K562 (cell line): ENCODE measurements around the gene LCN15. TPM values are rescaled to one million over a fixed set of nuclear protein-coding genes. Genes with fewer than 3 reads are reported as not detected.

Experiments used
- ATAC-seq: fragments of 200-7000 bp; cut with Tn5 transposase; 3 replicates; pipeline ENCODE4 v1.9.1; 2020; ENCODE audit warnings: moderate library complexity
- BruUV-seq: library from RNA; stranded (reverse); fragments of 400-500 nt; replicated peaks from 2 replicates; lab custom pipeline; 2021; lab: Mats Ljungman, UMichigan
- CTCF ChIA-PET: fragments of 300-600 bp; formaldehyde crosslinking; extraction: SDS; loops from one replicate; lab custom pipeline; 2021; ENCODE audit warnings: low intra/inter-chr PET ratio; lab: Yijun Ruan, JAX
- POLR2A ChIA-PET: fragments of 300-600, 350-650 bp; sonication (Branson Sonifier 250); formaldehyde crosslinking; extraction: SDS; loops from one replicate; lab custom pipeline; 2021; ENCODE audit warnings: antibody characterized with exemption, inconsistent platforms; lab: Yijun Ruan, JAX
- DNase-seq, 4 experiments: peaks; one replicate each; pipeline versions ENCODE4 v3.0.0 to v3.0.0-alpha.2; 2011 to 2018; ENCODE audit warnings: low spot score in 3 of 4, mixed read lengths in 3 of 4; ENCODE audit errors: extremely low read depth in 1 of 4
- FAIRE-seq: peaks from 2 replicates; lab custom pipeline; 2011; peaks lifted over from hg19 to GRCh38; lab: Jason Lieb, UNC
- H2AFZ ChIP-seq: 2 replicates; pipeline ENCODE4 v1.6.0; 2011; ENCODE audit warnings: low read depth, low read length, control low read depth, inconsistent platforms
- H3K27ac ChIP-seq: fragments of 200-600 bp; 3 replicates; pipeline ENCODE4 v1.8.0; 2011; ENCODE audit warnings: low read depth, mild to moderate bottlenecking, control low read depth, inconsistent platforms, low read length, moderate library complexity, mixed read lengths; ENCODE audit errors: extremely low read depth
- H3K27me3 ChIP-seq, 2 experiments: fragments of 300-600 bp in 1 of 2; 2 replicates in 1 of 2; 3 replicates in 1 of 2; pipeline versions ENCODE4 v1.6.0 to v1.8.0; 2011; ENCODE audit warnings: inconsistent platforms in 2 of 2, low read length in 2 of 2, mild to moderate bottlenecking in 1 of 2, mixed read lengths in 1 of 2, moderate library complexity in 1 of 2; ENCODE audit not compliant: control insufficient read depth in 2 of 2, insufficient read depth in 2 of 2
- H3K36me3 ChIP-seq: fragments of 300-600 bp; 3 replicates; pipeline ENCODE4 v1.8.0; 2011; ENCODE audit warnings: mild to moderate bottlenecking, low read length, inconsistent platforms; ENCODE audit not compliant: control insufficient read depth, insufficient read depth
- H3K4me1 ChIP-seq, 2 experiments: fragments of 200-600 bp in 1 of 2; replicated peaks in 1 of 2; 2 replicates in 1 of 2; 3 replicates in 1 of 2; pipeline versions ENCODE4 v1.5.1 to v1.8.0; 2011; ENCODE audit warnings: inconsistent platforms in 2 of 2, low read length in 2 of 2, mild to moderate bottlenecking in 1 of 2, mixed read lengths in 1 of 2, moderate library complexity in 1 of 2; ENCODE audit not compliant: control insufficient read depth in 2 of 2, insufficient read depth in 2 of 2
- H3K4me2 ChIP-seq: 2 replicates; pipeline ENCODE4 v1.6.1; 2011; ENCODE audit warnings: low read length, control low read depth, inconsistent platforms, mixed read lengths; ENCODE audit not compliant: insufficient read depth
- H3K4me3 ChIP-seq: fragments of 200-600 bp; sonication (generic), shearing (Covaris generic); 2 replicates; pipeline ENCODE4 v1.5.1; 2016; ENCODE audit warnings: control low read depth, inconsistent platforms
- H3K79me2 ChIP-seq: fragments of 200-600 bp; 3 replicates; pipeline ENCODE4 v1.8.0; 2011; ENCODE audit warnings: low read length, inconsistent platforms; ENCODE audit not compliant: control insufficient read depth, insufficient read depth
- H3K9ac ChIP-seq, 2 experiments: 2 replicates each; pipeline versions ENCODE4 v1.6.0 to v1.6.1; 2011; ENCODE audit warnings: low read depth in 2 of 2, low read length in 2 of 2, control low read depth in 1 of 2, inconsistent platforms in 1 of 2, mild to moderate bottlenecking in 1 of 2, mixed read lengths in 1 of 2; ENCODE audit not compliant: insufficient read depth in 1 of 2
- H3K9me1 ChIP-seq: one replicate; pipeline ENCODE4 v1.6.0; 2011; ENCODE audit warnings: inconsistent platforms, mild to moderate bottlenecking, low read length, moderate library complexity; ENCODE audit not compliant: control insufficient read depth, insufficient read depth
- H3K9me3 ChIP-seq: replicated peaks from 2 replicates; pipeline ENCODE4 v1.5.1; 2011; ENCODE audit warnings: low read depth, low read length, inconsistent platforms; ENCODE audit not compliant: control insufficient read depth, insufficient read depth
- H4K20me1 ChIP-seq: replicated peaks from 2 replicates; pipeline ENCODE4 v1.6.1; 2011; ENCODE audit warnings: low read length, inconsistent platforms, mixed read lengths; ENCODE audit not compliant: control insufficient read depth, insufficient read depth
- EP400 ChIP-seq: fragments of 450-650 bp; IDR thresholded peaks from 2 replicates; pipeline ENCODE4 v1.6.1; 2017; ENCODE audit warnings: antibody characterized with exemption, mild to moderate bottlenecking, moderate library complexity
- HNRNPL ChIP-seq: fragments of 200-400 bp; formaldehyde crosslinking; IDR thresholded peaks from 2 replicates; pipeline ENCODE4 v1.6.1; 2017; ENCODE audit warnings: low read depth, mild to moderate bottlenecking, low read length
- YY1 ChIP-seq, 3 experiments: IDR thresholded peaks; 2 replicates each; pipeline ENCODE4 v1.6.1; 2011; ENCODE audit warnings: low read length in 2 of 3, mild to moderate bottlenecking in 2 of 3, moderate library complexity in 2 of 3, borderline replicate concordance in 1 of 3, control low read depth in 1 of 3, low read depth in 1 of 3; ENCODE audit not compliant: insufficient read depth in 3 of 3, insufficient replicate concordance in 2 of 3, control insufficient read depth in 1 of 3, insufficient read length in 1 of 3; ENCODE audit errors: extremely low read depth in 1 of 3
- ZNF121 ChIP-seq: sonication (generic); formaldehyde crosslinking; conservative IDR thresholded peaks from 2 replicates; pipeline ENCODE4 v1.8.0; 2022; ENCODE audit warnings: missing genetic modification reagents
- ZNF274 ChIP-seq: IDR thresholded peaks from 2 replicates; pipeline ENCODE4 v1.6.1; 2011; ENCODE audit warnings: low read depth, mild to moderate bottlenecking, low read length, moderate library complexity, borderline replicate concordance
- ZNF324 ChIP-seq: fragments of 250-450 bp; sonication (Bioruptor Pico); IDR thresholded peaks from 2 replicates; pipeline ENCODE4 v1.4.0; 2020; ENCODE audit warnings: mild to moderate bottlenecking
- WGBS: fragments of 100-300 bp; shearing (Covaris generic); methylation state at CpG from one replicate; pipeline ENCODE4 v1.1.6; 2016; ENCODE audit warnings: low coverage, mixed read lengths; ENCODE audit not compliant: insufficient coverage; ENCODE audit errors: missing lambda C conversion rate; 5-methylcytosine and 5-hydroxymethylcytosine counted together
- in situ Hi-C: fragments of 300-500 bp; cut with MboI; formaldehyde crosslinking; loops from 4 replicates; pipeline ENCODE4 v1.15.0; 2018; ENCODE audit warnings: inconsistent platforms, mixed read lengths
- intact Hi-C: fragments of 100-400 bp; cut with micrococcal nuclease; formaldehyde crosslinking; loops from 2 replicates; pipeline ENCODE4 v1.14.2; 2022
- polyA plus RNA-seq, 8 experiments: library from polyadenylated mRNA; depleted of rRNA in 4 of 8; stranded (reverse) in 5 of 8; unstranded in 3 of 8; fragments of >200 nt; fragmentation: Nextera tagmentation in 2 of 8; fragmentation: Illumina TruSeq in 1 of 8; extraction: Ambion mirVana in 2 of 8; extraction: Trizol in 1 of 8; gene quantifications; 2 replicates each; pipeline versions ENCODE4 v1.2.1 to v1.2.3, GENCODE V29; 2011 to 2014; ENCODE audit warnings: inconsistent platforms in 1 of 8, missing spikeins in 1 of 8
- total RNA-seq, 7 experiments: library from RNA; depleted of rRNA in 6 of 7; stranded (reverse); fragments of >200 nt in 6 of 7; fragmentation: Illumina TruSeq in 2 of 7; extraction: Trizol in 2 of 7; gene quantifications; 2 replicates each; pipeline versions ENCODE4 v1.2.1 to v1.2.3, GENCODE V29; 2011 to 2021; ENCODE audit warnings: low replicate concordance in 1 of 7
- TF ChIP-seq, protein P1 (sequence below): fragments of 450-650 bp; IDR thresholded peaks from 2 replicates; pipeline ENCODE4 v1.6.1; 2017; ENCODE audit warnings: antibody characterized with exemption, mild to moderate bottlenecking
- TF ChIP-seq, protein P2 (sequence below): fragments of 450-650 bp; formaldehyde crosslinking; IDR thresholded peaks from 2 replicates; pipeline ENCODE4 v1.4.0; 2022; ENCODE audit warnings: missing genetic modification characterization
- TF ChIP-seq, protein P3 (sequence below): fragments of 450-650 bp; IDR thresholded peaks from 2 replicates; pipeline ENCODE4 v1.6.1; 2016; ENCODE audit warnings: low read depth, mild to moderate bottlenecking, moderate library complexity

Gene LCN15
- total and polyA plus RNA-seq, 9 of the 15 experiments (the other 6 are each of a cell fraction or from before 2014, with no cell fraction given) = 0.66 TPM; not detected in 8

DNA sequence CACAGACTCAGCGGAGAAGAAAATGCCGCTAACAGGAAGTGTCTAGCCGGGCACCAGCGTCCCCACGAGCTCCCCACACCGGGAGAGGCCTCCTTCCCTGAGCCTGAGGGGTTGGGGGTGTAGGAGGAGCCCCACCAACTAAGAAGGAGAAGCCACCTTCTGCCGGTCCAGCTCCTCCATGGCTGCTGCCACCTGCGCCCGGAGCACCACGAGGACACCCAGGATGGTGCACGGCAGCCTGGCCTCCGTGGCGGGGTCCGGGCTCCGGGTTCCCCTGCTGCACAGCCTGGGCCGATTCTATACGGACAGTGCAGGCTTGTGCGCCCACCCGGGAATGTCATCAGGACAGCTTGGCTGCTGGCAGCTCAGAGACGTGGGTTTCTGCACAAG, 6.6 kb downstream of the LCN15 start (continued):
- TF ChIP-seq, protein P1, sequence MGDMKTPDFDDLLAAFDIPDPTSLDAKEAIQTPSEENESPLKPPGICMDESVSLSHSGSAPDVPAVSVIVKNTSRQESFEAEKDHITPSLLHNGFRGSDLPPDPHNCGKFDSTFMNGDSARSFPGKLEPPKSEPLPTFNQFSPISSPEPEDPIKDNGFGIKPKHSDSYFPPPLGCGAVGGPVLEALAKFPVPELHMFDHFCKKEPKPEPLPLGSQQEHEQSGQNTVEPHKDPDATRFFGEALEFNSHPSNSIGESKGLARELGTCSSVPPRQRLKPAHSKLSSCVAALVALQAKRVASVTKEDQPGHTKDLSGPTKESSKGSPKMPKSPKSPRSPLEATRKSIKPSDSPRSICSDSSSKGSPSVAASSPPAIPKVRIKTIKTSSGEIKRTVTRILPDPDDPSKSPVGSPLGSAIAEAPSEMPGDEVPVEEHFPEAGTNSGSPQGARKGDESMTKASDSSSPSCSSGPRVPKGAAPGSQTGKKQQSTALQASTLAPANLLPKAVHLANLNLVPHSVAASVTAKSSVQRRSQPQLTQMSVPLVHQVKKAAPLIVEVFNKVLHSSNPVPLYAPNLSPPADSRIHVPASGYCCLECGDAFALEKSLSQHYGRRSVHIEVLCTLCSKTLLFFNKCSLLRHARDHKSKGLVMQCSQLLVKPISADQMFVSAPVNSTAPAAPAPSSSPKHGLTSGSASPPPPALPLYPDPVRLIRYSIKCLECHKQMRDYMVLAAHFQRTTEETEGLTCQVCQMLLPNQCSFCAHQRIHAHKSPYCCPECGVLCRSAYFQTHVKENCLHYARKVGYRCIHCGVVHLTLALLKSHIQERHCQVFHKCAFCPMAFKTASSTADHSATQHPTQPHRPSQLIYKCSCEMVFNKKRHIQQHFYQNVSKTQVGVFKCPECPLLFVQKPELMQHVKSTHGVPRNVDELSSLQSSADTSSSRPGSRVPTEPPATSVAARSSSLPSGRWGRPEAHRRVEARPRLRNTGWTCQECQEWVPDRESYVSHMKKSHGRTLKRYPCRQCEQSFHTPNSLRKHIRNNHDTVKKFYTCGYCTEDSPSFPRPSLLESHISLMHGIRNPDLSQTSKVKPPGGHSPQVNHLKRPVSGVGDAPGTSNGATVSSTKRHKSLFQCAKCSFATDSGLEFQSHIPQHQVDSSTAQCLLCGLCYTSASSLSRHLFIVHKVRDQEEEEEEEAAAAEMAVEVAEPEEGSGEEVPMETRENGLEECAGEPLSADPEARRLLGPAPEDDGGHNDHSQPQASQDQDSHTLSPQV = no peak
- TF ChIP-seq, protein P2, sequence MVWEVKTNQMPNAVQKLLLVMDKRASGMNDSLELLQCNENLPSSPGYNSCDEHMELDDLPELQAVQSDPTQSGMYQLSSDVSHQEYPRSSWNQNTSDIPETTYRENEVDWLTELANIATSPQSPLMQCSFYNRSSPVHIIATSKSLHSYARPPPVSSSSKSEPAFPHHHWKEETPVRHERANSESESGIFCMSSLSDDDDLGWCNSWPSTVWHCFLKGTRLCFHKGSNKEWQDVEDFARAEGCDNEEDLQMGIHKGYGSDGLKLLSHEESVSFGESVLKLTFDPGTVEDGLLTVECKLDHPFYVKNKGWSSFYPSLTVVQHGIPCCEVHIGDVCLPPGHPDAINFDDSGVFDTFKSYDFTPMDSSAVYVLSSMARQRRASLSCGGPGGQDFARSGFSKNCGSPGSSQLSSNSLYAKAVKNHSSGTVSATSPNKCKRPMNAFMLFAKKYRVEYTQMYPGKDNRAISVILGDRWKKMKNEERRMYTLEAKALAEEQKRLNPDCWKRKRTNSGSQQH (CRISPR knock-in tag) = no peak

DNA sequence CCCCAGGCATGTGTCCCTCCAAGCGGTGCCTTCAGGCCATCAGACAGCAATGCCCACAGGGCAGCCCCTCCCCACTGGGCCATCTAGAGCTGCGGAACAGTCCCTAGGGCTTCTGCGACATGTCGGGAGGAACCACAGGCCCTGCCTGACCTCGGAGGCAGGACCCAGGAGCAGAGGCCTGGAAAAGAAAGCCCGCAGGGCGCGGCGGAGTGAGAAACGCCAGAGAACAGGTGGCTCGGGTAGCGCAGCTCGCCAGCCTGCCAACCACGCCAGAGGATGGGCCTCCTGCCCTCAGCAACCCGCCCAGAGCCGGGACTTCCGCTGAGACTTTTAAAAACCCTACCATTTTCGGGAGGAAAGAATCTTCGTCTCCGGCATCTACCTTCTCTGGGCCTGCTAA, 7.0 kb downstream of the LCN15 start:
- Histone ChIP-seq H3K27me3 (no peaks in the 10 kb centered on the region), H3K9me1 (no peaks in the 10 kb centered on the region), H3K4me2 (no peak overlapping the region), H3K4me1 (peaks cover 1 to 71% of the 10 kb centered on the region in 2 experiments; a peak in 4 of 5 replicates), H3K9ac (peak overlapping the region in 1 of 2 experiments; percentile 42; a peak in 1 of 4 replicates), H4K20me1 (no peaks in the 10 kb centered on the region), H3K27ac (no peak overlapping the region), H3K79me2 (no peaks in the 10 kb centered on the region), H3K36me3 (no peaks in the 10 kb centered on the region), H3K4me3 (no peak overlapping the region), H3K9me3 (peaks cover 7% of the 10 kb centered on the region), H2AFZ (no peak overlapping the region)
- ChIA-PET POLR2A (no interaction called here), CTCF (no interaction called here)
- in situ Hi-C loops = no loop called here
- FAIRE-seq (no peak), DNase-seq (no peak), ATAC-seq (no peak)
- WGBS = 70% methylated on average over 13 of the region's 20 CpGs
- intact Hi-C loops = no loop called here
- BruUV-seq = no TSS peak
- TF ChIP-seq ZNF274 (no peak), YY1 (IDR thresholded peaks at IDR 0.05; ENCODE audit: borderline replicate concordance in 1 of 3, control insufficient read depth in 1 of 3, extremely low read depth in 1 of 3, insufficient read depth in 3 of 3, insufficient read length in 1 of 3, insufficient replicate concordance in 2 of 3, low read depth in 1 of 3, low read length in 2 of 3) (no peak), ZNF324 (CRISPR knock-in tag) (no peak), EP400 (no peak), ZNF121 (CRISPR knock-in tag) (no peak), HNRNPL (no peak)
- TF ChIP-seq, protein P3, sequence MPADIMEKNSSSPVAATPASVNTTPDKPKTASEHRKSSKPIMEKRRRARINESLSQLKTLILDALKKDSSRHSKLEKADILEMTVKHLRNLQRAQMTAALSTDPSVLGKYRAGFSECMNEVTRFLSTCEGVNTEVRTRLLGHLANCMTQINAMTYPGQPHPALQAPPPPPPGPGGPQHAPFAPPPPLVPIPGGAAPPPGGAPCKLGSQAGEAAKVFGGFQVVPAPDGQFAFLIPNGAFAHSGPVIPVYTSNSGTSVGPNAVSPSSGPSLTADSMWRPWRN = no peak
- TF ChIP-seq, protein P1 = no peak
